NCI-H2227 (cell line): ENCODE data around the gene PTPRK.
A peak's percentile ranks its signal among the peaks of the same experiment; 100 is the strongest.

Experiments
- DNase-seq: peaks from one replicate; lab custom pipeline; 2025; ENCODE audit not compliant: unreplicated experiment; lab: John Stamatoyannopoulos, UW

Gene PTPRK

DNA sequence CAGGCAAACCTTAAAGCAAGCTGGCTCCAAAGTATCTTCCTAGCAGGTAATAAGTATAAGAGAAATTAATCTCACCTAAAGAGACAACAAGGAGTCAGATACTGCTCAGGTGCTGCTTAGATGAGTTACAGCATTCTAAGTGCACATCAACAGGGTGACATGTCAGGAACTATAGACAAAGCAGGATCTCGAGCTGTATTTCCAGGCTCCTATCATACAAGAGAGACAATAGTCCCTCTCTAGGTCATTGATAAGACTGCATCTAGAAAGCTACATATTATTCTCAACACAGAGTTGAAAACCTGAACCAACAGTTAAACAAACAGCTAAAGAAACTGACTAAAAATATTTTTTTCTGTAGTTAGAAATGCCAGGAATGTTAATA, 3.9 kb downstream of the PTPRK start:
- peak; percentile 5 for DNase-seq

- DNase-seq, result no peak
Measured at GRCh38 chr6:128515550-128516513, 4.6 kb downstream of the PTPRK start.

DNA sequence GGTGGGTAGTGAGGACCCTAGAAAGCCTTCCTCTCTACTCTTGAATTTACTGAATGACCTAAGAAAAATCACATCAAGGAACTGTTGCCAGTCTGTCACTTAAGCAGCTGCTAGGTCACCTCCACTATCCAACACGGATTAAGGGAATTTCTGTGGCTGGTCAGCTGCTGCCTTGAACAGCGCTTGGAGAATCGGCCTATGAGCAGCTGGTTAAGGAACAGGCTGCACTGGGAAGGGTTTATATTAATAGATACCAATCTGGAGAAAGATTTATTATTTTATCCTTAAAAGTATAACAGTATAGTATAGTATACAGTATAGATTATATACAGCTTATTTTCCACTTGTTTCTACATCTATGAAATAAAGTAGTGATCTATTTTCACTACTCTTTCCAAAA, 6.5 kb downstream of the PTPRK start:
- DNase-seq, result no peak

DNA sequence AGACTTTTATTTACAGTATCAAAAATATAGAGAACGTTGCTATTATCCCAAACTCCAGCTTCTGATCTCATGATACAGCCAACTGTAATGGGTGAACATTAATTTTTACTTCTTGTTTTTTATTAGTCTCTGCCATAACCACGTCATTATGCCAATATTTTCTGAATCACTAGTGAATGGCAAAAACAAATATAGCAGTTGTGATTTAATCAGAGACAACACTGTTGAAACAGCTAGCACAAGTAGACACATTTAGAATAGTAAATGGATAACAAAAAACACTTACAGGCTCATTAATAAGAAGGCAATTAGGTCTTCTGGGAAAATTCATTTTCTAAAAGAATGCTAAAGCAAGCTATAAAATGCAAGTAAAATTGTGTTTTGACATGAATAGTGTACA, 8.1 kb downstream of the PTPRK start:
- DNase-seq, result no peak

GRCh38 chr6:128511506-128511905, 8.9 kb downstream of the PTPRK start:
- no peak for DNase-seq

- no peak for DNase-seq
Measured at GRCh38 chr6:128509709-128510108, 10.7 kb downstream of the PTPRK start.

DNA sequence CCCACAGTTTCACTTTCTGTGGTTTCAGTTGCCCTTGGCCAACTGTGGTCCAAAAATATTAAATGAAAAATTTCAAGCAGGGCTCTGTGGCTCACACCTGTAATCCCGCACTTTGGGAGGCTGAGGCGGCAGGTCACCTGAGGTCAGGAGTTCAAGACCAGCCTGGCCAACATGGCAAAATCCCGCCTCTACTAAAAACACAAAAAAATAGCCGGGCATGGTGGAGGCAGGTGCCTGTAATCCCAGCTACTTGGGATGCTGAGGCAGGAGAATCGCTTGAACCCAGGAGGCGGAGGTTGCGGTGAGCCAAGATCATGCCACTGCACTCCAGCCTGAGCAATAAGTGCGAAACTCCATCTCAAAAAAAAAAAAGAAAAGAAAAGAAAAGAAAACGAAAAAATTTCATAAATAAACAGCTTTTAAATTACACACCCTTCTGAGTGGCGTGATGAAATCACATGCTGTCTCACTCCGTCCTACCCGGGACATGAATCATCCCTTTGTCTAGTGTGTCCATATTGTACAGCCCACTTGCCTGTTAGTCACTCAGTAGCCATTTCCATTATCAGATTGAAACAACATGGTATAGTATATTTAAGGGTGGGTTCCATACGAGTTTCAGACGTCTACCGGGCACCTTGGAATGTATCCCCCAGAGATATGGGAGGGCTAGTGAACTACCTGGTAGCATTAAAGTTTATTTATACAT, 11.7 kb downstream of the PTPRK start:
- DNase-seq, result no peak

- DNase-seq, result no peak
Measured at GRCh38 chr6:128507337-128508310, 12.8 kb downstream of the PTPRK start.

DNA sequence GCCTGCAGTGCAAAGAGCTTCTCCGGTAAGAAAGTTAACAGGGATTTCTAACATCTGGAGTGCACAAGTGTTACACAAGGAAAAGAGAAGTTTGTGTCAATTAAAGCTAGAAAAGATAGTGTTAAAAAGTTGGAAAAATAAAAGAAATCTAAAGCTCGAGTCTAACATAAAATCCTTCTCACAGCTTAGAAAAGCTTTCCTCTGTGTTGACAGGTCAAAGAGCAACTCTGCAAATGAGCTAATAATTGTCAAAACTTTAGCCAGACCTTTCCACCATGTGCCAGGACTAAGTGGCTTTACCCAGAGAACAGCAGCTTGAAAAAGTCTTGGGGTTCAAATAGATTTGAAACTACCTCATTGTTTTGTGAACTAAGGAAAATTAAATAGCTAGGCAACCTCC, 14.8 kb downstream of the PTPRK start:
- no peak for DNase-seq

GRCh38 chr6:128504003-128504654, 16.3 kb downstream of the PTPRK start:
- no peak for DNase-seq

DNA sequence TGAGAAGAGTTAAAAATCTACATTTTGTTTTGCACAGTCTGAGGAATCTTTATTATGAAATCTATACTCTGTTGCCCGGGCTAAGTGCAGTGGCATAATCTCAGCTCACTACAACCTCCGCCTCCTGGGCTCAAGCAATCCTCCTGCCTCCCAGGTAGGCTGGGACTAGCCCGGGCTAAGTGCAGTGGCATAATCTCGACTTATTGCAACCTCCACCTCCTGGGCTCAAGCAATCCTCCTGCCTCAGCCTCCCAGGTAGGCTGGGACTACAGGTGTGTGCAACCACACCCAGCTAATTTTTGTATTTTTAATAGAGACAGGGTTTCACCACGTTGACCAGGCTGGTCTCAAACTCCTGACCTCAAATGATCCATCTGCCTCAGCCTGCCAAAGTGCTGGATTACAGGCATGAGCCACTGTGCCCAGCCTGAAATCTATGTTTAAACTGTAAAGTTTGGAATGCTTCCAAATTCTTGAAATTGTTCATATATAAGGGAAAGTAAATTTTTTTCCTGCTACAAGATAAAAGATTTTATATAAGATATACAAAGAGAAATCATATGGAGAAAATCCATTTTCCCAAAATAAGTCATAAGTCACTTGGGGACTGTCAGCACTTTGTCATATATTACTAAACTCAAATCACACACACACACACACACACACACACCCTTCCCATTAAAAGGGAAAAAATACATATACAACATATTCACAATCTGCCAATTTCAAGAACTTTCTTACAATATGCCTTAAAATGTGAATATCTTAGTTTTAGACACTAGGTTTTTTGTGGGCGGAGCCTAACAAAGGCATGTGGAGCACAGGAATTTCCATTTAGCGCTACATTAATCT, 19.4 kb downstream of the PTPRK start:
- DNase-seq, result no peak

DNA sequence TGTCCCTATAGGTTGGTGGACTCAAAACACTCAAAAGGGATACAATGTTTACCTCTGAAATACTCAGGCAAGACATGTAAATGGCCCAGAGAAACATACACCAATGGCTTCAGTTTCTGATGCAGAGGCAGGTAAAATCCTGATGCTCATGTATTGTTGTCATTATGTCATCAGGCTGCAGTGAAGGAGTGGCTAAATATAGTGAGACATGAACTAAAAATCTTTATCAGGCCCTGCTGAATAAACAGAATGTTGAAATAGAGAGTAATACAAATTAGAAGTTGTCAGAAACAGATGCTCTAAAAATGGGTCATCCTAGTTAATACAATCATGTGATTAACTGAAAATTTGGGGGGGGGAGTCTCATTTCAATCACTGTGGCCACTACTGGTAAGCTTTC, 20.4 kb downstream of the PTPRK start:
- no peak for DNase-seq

DNA sequence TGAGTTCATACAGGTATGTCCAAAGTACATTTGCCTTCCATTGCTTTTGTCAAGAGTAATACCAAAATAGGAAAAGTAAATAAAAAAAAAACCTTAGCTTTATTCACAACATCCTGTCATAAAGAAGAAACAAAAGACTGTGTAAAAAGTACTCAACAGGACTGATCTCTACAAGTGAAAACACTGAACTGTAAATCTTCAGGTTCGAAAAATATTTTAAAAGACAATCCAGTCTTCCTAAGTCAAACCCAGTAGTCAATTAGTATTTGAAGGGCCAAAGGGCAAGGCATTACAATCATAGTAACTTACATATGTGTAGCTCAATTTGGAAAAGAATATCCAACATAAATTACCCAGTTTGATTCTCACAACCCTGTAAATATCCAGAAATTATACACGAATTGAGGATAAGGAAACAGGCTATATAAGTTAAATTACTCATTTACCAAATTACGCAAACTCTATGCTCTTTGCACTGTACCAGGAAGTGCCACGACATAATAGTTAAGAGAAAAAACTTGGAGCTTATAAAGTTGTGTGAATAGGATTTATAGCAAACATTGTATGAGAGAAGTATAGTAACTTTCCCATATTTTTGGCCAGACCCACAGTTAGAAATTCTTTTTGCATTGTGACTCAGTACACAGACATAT, 21.2 kb downstream of the PTPRK start:
- DNase-seq, result no peak

GRCh38 chr6:128498234-128498633, 22.2 kb downstream of the PTPRK start:
- DNase-seq, result no peak

DNA sequence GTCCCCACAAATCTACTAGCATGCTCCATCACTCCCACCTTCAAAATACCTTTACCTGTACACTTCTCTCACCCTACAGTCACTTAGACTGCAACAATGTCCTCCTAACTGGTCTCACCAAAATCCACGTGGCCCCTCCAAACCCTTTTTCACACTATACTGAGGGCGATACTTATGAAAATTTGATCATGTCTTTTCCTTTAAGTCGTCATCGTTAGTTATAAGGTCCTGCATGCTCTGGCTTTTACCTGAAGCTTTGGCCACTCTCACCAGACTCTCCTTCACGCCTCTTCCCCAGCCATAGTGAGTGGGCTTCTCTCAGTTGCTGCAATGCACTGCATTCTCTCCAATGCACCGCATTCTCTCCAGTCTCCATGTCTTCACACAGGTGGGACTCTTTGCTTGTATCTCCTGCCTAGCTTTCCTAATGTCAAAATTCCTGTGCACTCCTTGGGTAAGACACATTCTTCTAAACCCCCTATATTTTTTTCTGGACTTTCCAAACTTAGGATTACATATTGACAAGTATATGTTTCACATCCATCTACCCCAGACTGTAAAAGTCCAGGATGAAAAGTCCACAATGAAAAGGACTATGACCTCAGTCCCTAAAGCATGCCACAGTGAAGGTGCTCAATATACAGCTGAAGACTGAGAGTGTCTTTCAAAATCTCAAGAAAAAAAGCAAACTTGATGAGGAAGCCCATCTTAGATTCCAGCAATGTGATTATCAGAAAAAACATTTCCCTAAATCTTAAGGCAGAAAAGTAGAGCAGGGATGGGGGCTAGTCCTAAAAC, 24.7 kb downstream of the PTPRK start:
- no peak for DNase-seq

GRCh38 chr6:128494440-128494839, 26.0 kb downstream of the PTPRK start:
- DNase-seq, result peak; percentile 36

DNA sequence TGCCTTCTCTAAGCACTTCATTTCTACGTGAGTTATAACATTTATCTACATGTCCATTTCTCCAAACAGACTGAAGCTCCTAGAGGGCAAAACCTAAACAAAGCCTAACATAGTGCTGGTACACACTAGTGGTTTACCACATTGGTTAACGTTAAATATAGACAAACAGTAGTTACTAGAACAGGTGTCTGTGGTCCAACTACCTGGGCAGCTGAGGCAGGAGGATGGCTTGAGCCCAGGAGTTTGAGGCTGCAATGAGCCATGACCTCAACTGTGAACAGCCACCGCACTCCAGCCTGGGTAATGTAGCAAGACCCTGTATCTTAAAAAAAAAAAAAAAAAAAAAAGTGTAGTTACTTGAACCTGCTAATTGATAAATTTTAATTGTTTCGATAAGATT, 26.5 kb downstream of the PTPRK start:
- DNase-seq, result no peak

DNA sequence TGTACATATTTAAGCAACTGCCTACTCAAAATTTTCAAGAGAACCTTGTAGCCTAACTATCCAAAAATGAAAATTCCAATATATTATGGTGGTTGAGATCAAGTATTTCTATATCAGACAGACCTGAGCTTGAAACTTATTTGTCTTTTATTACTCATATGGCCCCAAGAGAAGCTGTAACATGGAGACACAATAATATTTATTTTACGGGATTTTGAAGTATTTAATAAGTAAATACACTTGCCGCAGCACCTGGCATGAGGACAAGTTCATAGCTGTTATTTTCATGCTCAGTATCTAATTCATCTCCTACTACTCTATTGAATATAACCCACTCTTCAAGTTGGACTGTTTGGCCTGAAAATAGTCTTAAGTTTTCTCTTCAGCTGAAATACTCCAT, 28.0 kb downstream of the PTPRK start:
- DNase-seq, result no peak
